Osteoblast (primary cell): ENCODE data around the gene AQP2. TPM values are rescaled to one million over a fixed set of nuclear protein-coding genes. Genes with fewer than 3 reads are reported as not detected.

Experiments used
- DNase-seq: peaks from one replicate; pipeline ENCODE4 v3.0.0; 2011; ENCODE audit warnings: low spot score, mixed read lengths; ENCODE audit not compliant: insufficient read length; ENCODE audit errors: missing footprints
- H2AFZ ChIP-seq: 2 replicates; pipeline ENCODE4 v1.6.0; 2011; ENCODE audit warnings: mild to moderate bottlenecking, low read length
- H3K27ac ChIP-seq: 2 replicates; pipeline ENCODE4 v1.5.1; 2011; ENCODE audit warnings: mild to moderate bottlenecking, low read depth, low read length, moderate library complexity
- H3K27me3 ChIP-seq: 2 replicates; pipeline ENCODE4 v1.6.0; 2012; ENCODE audit warnings: mild to moderate bottlenecking, control low read depth, inconsistent platforms, low read length, moderate library complexity; ENCODE audit not compliant: insufficient read depth
- H3K36me3 ChIP-seq: 2 replicates; pipeline ENCODE4 v1.5.1; 2011; ENCODE audit warnings: mild to moderate bottlenecking, low read length, control low read depth, moderate library complexity; ENCODE audit not compliant: insufficient read depth
- H3K4me1 ChIP-seq: 2 replicates; pipeline ENCODE4 v1.5.1; 2011; ENCODE audit warnings: mild to moderate bottlenecking, low read length, control low read depth, moderate library complexity; ENCODE audit not compliant: insufficient read depth
- H3K4me2 ChIP-seq: 2 replicates; pipeline ENCODE4 v1.6.0; 2011; ENCODE audit warnings: mild to moderate bottlenecking, low read length; ENCODE audit not compliant: insufficient read depth
- H3K4me3 ChIP-seq: fragments of 200-600 bp; sonication (generic); 3 replicates; pipeline ENCODE4 v1.5.1; 2012; ENCODE audit warnings: mild to moderate bottlenecking, low read length, inconsistent platforms; ENCODE audit not compliant: insufficient read depth
- H3K79me2 ChIP-seq: 2 replicates; pipeline ENCODE4 v1.6.0; 2012; ENCODE audit warnings: mild to moderate bottlenecking, low read length, control low read depth, inconsistent platforms; ENCODE audit not compliant: insufficient read depth
- H3K9me3 ChIP-seq: 2 replicates; pipeline ENCODE4 v1.5.1; 2011; ENCODE audit warnings: low read depth, low read length, control low read depth
- H4K20me1 ChIP-seq: 2 replicates; pipeline ENCODE4 v1.6.0; 2012; ENCODE audit warnings: mild to moderate bottlenecking, low read length, control low read depth; ENCODE audit not compliant: insufficient read depth
- total RNA-seq: library from RNA; depleted of rRNA; stranded (reverse); fragments of >200 nt; gene quantifications from 2 replicates; pipeline ENCODE4 v1.2.3, GENCODE V29; 2012
- TF ChIP-seq, protein P1 (sequence below): IDR thresholded peaks from 2 replicates; pipeline ENCODE4 v1.5.1; 2011; ENCODE audit warnings: mild to moderate bottlenecking, low read depth, low read length, moderate library complexity; ENCODE audit errors: extremely low read depth

AQP2 gene
- total RNA-seq, 1 donor: not detected

DNA sequence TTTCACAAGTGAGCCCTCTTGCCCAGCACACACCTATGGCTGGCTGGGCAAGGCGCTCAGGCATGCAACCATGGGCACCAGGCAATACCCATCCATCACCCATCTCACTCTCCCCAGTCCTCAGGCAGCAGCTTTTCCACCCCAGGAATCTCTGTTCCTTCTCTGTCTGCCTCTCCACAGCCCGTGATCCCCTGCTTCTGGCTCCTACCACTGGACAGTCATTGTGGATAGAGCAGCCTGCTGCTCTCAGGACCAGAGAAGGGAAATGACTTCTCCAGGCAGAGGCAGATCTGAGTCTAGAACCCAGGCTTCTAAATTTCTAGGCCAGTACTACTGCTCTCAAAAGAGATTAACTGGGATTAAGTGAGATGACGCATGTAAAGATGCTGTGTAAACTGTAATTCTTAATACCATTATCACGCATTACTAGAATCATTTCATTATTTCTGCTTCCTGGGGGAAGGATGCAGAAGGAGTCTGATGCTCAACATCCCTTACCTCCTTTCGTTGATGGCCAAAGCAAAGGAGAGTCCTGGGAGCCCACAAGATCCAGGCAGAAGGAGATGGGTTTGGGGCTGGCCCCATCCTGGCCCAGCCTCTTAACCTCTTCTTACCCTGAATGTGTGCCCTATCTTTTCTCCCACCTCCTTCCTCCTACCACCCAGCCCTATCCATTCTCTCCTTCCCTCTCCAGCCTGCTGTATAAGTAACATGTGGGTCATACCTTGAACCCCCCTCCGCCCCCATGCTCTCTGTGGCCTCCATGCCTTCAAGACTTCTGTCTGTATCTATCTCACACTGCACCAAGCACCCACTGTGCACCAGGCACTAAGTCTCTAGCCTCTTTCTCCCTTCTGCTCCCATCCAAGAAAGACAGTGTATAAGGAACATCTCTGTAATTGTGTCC, 6.4 kb downstream of the AQP2 start:
- peak; percentile 72 for DNase-seq
- Histone ChIP-seq H3K9me3 (no peaks in the 10 kb centered on the region), H2AFZ (no peak overlapping the region), H3K36me3 (no peaks in the 10 kb centered on the region), H4K20me1 (no peaks in the 10 kb centered on the region), H3K4me2 (no peak overlapping the region), H3K4me1 (peaks cover 9% of the 10 kb centered on the region), H3K27me3 (peaks cover 88% of the 10 kb centered on the region), H3K4me3 (no peak overlapping the region), H3K27ac (no peak overlapping the region), H3K79me2 (no peaks in the 10 kb centered on the region)
- TF ChIP-seq, protein P1, sequence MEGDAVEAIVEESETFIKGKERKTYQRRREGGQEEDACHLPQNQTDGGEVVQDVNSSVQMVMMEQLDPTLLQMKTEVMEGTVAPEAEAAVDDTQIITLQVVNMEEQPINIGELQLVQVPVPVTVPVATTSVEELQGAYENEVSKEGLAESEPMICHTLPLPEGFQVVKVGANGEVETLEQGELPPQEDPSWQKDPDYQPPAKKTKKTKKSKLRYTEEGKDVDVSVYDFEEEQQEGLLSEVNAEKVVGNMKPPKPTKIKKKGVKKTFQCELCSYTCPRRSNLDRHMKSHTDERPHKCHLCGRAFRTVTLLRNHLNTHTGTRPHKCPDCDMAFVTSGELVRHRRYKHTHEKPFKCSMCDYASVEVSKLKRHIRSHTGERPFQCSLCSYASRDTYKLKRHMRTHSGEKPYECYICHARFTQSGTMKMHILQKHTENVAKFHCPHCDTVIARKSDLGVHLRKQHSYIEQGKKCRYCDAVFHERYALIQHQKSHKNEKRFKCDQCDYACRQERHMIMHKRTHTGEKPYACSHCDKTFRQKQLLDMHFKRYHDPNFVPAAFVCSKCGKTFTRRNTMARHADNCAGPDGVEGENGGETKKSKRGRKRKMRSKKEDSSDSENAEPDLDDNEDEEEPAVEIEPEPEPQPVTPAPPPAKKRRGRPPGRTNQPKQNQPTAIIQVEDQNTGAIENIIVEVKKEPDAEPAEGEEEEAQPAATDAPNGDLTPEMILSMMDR: no peak

GRCh38 chr12:49957570-49957967, 7.0 kb downstream of the AQP2 start:
- Histone ChIP-seq H3K4me2 (no peak overlapping the region), H3K27ac (no peak overlapping the region), H3K4me3 (no peak overlapping the region), H3K79me2 (no peaks in the 10 kb centered on the region), H2AFZ (no peak overlapping the region), H3K36me3 (no peaks in the 10 kb centered on the region), H3K9me3 (no peaks in the 10 kb centered on the region), H3K4me1 (peaks cover 9% of the 10 kb centered on the region), H3K27me3 (peaks cover 91% of the 10 kb centered on the region), H4K20me1 (no peaks in the 10 kb centered on the region)
- DNase-seq: peak; percentile 52
- TF ChIP-seq, protein P1: no peak

GRCh38 chr12:49959685-49960473, 9.3 kb downstream of the AQP2 start:
- Histone ChIP-seq H3K27me3 (peaks cover 88% of the 10 kb centered on the region), H3K27ac (no peak overlapping the region), H3K4me2 (no peak overlapping the region), H3K4me1 (peaks cover 9% of the 10 kb centered on the region), H4K20me1 (no peaks in the 10 kb centered on the region), H3K9me3 (no peaks in the 10 kb centered on the region), H3K4me3 (no peak overlapping the region), H3K79me2 (no peaks in the 10 kb centered on the region), H3K36me3 (no peaks in the 10 kb centered on the region), H2AFZ (no peak overlapping the region)
- peak; percentile 96 for DNase-seq
- TF ChIP-seq, protein P1: no peak
